GM10266 (cell line): ENCODE measurements around the gene ACY1.

Experiments
- DNase-seq: peaks from one replicate; pipeline ENCODE4 v3.0.0; 2012; ENCODE audit errors: extremely low spot score
- TF ChIP-seq, protein P1 (sequence below): IDR thresholded peaks from 2 replicates; pipeline ENCODE4 v1.5.1; 2012; ENCODE audit warnings: mild to moderate bottlenecking, low read depth; ENCODE audit not compliant: control insufficient read depth, insufficient read depth; ENCODE audit errors: missing control alignments

The ACY1 gene

GRCh38 chr3:51955893-51956770 lies 27.2 kb upstream of the ACY1 start:
- TF ChIP-seq, protein P1, sequence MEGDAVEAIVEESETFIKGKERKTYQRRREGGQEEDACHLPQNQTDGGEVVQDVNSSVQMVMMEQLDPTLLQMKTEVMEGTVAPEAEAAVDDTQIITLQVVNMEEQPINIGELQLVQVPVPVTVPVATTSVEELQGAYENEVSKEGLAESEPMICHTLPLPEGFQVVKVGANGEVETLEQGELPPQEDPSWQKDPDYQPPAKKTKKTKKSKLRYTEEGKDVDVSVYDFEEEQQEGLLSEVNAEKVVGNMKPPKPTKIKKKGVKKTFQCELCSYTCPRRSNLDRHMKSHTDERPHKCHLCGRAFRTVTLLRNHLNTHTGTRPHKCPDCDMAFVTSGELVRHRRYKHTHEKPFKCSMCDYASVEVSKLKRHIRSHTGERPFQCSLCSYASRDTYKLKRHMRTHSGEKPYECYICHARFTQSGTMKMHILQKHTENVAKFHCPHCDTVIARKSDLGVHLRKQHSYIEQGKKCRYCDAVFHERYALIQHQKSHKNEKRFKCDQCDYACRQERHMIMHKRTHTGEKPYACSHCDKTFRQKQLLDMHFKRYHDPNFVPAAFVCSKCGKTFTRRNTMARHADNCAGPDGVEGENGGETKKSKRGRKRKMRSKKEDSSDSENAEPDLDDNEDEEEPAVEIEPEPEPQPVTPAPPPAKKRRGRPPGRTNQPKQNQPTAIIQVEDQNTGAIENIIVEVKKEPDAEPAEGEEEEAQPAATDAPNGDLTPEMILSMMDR: peak; percentile 20
- peak; percentile 66 for DNase-seq

DNA sequence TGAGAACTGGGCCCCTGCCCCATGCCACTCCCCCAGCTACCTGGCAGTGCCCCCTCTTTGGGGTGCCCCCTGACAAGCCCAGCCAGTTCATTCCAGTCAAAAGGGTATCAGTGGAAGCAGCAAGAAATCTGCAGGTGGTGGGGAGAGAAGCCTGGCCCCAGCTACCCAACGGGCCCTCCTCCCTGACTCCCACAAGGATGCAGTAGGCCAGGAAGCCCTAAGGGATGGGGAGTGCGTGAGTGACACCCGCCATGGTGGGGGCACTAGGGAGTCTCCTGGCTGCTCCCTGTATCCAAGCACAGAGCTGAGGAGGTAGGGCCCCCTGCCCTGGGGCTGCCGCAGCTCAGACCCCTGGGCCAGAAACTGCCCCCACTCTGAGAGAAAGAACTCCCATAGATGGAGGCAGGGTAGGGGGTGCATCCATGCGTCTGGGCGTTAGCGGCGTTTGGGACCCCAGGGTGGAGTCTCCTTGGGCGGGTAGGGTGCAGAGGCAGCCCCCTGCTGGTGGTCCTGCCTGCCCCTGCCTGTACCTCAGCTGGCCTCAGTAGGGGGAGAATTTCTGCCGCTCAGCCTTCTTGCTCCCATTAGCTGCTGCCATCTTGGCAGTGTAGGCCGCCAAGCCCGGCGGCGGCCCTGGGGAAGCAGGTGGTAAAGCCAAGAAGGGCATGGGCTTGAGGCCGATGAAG lies 25.7 kb upstream of the ACY1 start:
- TF ChIP-seq, protein P1: no peak
- no peak for DNase-seq

GRCh38 chr3:51958603-51959521 lies 24.5 kb upstream of the ACY1 start:
- DNase-seq: no peak

DNA sequence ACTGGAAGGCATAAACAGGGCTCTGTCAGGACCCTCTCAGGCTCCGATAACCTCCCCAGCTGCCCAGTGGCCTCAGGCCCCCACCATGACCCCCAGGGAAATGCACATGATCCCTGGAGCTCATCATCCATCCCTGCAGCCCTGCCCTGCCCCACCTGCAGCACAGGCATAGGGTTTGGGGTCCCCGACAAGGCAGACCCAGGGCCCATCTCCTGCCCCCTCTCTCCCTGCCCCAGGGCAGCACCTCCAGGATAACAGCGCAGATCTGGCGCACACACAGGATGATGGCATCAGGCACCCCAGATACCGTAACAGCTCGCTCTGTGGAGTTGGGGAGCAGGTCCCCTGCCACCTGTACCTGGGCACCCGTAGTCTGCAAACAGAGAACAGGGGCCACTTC lies 23.7 kb upstream of the ACY1 start:
- TF ChIP-seq, protein P1: no peak
- no peak for DNase-seq

More at GRCh38 chr3:51958603-51959521, 24.5 kb upstream of the ACY1 start:
- TF ChIP-seq, protein P1: no peak

DNA sequence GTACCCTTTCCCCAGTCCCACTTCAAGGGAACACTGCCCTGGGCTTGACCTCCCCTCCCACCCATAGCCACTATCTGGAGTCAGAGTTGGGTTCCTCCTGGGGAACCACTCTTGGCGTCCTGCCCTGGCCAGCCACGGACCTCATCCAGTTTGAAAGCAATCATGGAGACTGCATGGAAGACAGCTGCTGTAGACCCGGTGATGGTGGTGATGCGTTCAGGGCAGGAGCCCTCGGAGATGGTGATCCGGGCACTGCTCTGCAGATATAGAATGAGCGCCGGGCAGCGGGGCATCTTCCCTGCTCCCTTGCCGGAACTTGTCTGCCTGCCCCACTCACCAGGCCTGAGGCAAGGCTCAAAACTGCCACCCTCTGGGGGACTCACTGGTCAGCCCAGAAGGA lies 22.9 kb upstream of the ACY1 start:
- DNase-seq: no peak
- TF ChIP-seq, protein P1: no peak

DNA sequence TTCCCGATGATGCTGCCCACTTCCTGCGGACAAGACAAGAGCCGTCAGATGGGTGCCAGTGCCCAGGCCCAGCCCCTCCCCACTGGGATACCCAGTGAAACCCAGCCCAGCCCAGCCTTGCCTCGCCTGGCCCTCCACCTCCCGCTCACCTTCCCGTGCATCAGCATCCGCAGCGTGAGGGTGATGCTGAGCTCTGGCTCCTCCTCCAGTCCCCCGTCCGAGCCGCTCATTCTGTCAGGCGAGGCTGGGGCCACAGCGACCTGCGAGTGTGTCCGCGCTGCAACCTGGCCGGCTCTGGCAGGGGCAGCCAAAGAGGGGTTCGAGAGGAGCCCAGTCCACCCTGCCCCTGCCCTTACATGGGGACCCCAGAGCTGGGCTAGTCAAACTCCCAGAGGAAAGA lies 22.3 kb upstream of the ACY1 start:
- TF ChIP-seq, protein P1: no peak
- no peak for DNase-seq
